CD14-positive monocyte (primary cell): Measurements from ENCODE around the gene CDCA4. TPM values are rescaled to one million over a fixed set of nuclear protein-coding genes. Genes with fewer than 3 reads are reported as not detected.

Experiments
- DNase-seq, 3 donors: peaks; one replicate each; pipeline ENCODE4 v3.0.0-alpha.2; 2011 to 2022
- H2AFZ ChIP-seq: 2 replicates; pipeline ENCODE4 v1.6.0; 2012; ENCODE audit warnings: mild to moderate bottlenecking, low read depth, low read length, inconsistent platforms; ENCODE audit not compliant: insufficient read depth, poor library complexity, severe bottlenecking
- H3K27ac ChIP-seq, 2 donors: 1 replicate in 1 of 2; 2 replicates in 1 of 2; pipeline ENCODE4 v1.5.1; 2012 to 2013; ENCODE audit warnings: low read length in 2 of 2, control low read depth in 1 of 2, inconsistent platforms in 1 of 2, low read depth in 1 of 2, mild to moderate bottlenecking in 1 of 2
- H3K27me3 ChIP-seq, 2 donors: one replicate each; pipeline versions ENCODE4 v1.6.0 to v1.6.1; 2011 to 2013; ENCODE audit warnings: low read length in 2 of 2; ENCODE audit not compliant: control insufficient read depth in 2 of 2, insufficient read depth in 2 of 2
- H3K36me3 ChIP-seq, 2 donors: replicated peaks in 1 of 2; 1 replicate in 1 of 2; 2 replicates in 1 of 2; pipeline versions ENCODE4 v1.5.1 to v1.6.1; 2012 to 2013; ENCODE audit warnings: low read length in 2 of 2, control low read depth in 1 of 2, inconsistent platforms in 1 of 2, mild to moderate bottlenecking in 1 of 2; ENCODE audit not compliant: insufficient read depth in 2 of 2, control insufficient read depth in 1 of 2
- H3K4me1 ChIP-seq, 2 donors: 1 replicate in 1 of 2; 2 replicates in 1 of 2; pipeline versions ENCODE4 v1.5.1 to v1.6.1; 2012 to 2013; ENCODE audit warnings: low read length in 2 of 2, control low read depth in 1 of 2, inconsistent platforms in 1 of 2, mild to moderate bottlenecking in 1 of 2, moderate library complexity in 1 of 2; ENCODE audit not compliant: insufficient read depth in 2 of 2, control insufficient read depth in 1 of 2
- H3K4me2 ChIP-seq: replicated peaks from 2 replicates; pipeline ENCODE3; 2012; ENCODE audit warnings: low read length, moderate library complexity, mild to moderate bottlenecking; ENCODE audit not compliant: poor library complexity, severe bottlenecking; ENCODE audit errors: extremely low read depth
- H3K4me3 ChIP-seq, 3 experiments: fragments of 200-600 bp in 1 of 3; sonication (generic) in 1 of 3; replicated peaks in 1 of 3; 1 replicate in 2 of 3; 2 replicates in 1 of 3; pipeline ENCODE4 v1.5.1; 2011 to 2013; ENCODE audit warnings: low read length in 3 of 3, mild to moderate bottlenecking in 3 of 3, control low read depth in 2 of 3, low read depth in 2 of 3, inconsistent platforms in 1 of 3, moderate library complexity in 1 of 3
- H3K79me2 ChIP-seq: 2 replicates; pipeline ENCODE4 v1.6.0; 2012; ENCODE audit warnings: mild to moderate bottlenecking, control low read depth, inconsistent platforms, low read length, moderate library complexity; ENCODE audit not compliant: insufficient read depth
- H3K9ac ChIP-seq: 2 replicates; pipeline ENCODE4 v1.6.0; 2017; ENCODE audit warnings: low read length, mild to moderate bottlenecking; ENCODE audit not compliant: insufficient read depth, poor library complexity, severe bottlenecking
- H3K9me3 ChIP-seq, 2 donors: replicated peaks in 1 of 2; 1 replicate in 1 of 2; 2 replicates in 1 of 2; pipeline versions ENCODE4 v1.5.1 to v1.6.1; 2012 to 2013; ENCODE audit warnings: low read length in 2 of 2, control low read depth in 1 of 2; ENCODE audit not compliant: control insufficient read depth in 1 of 2, insufficient read depth in 1 of 2
- H4K20me1 ChIP-seq: 2 replicates; pipeline ENCODE4 v1.6.0; 2012; ENCODE audit warnings: mild to moderate bottlenecking, low read length, control low read depth, moderate library complexity; ENCODE audit not compliant: insufficient read depth
- H3K27ac Mint-ChIP-seq, 7 donors: one replicate each; pipeline ENCODE4 v1.8.0; 2020; ENCODE audit warnings: mild to moderate bottlenecking in 7 of 7, mixed read lengths in 7 of 7, moderate library complexity in 6 of 7, inconsistent platforms in 2 of 7
- H3K27me3 Mint-ChIP-seq, 3 donors: one replicate each; pipeline ENCODE4 v1.8.0; 2021 to 2022; ENCODE audit warnings: low read depth in 3 of 3, mild to moderate bottlenecking in 3 of 3, mixed read lengths in 3 of 3, moderate library complexity in 3 of 3, inconsistent platforms in 1 of 3
- H3K36me3 Mint-ChIP-seq, 2 donors: one replicate each; pipeline ENCODE4 v1.8.0; 2020; ENCODE audit warnings: mixed read lengths in 2 of 2, inconsistent platforms in 1 of 2, mild to moderate bottlenecking in 1 of 2
- H3K4me1 Mint-ChIP-seq: one replicate; pipeline ENCODE4 v1.8.0; 2020; ENCODE audit warnings: mild to moderate bottlenecking, mixed read lengths
- H3K4me3 Mint-ChIP-seq, 2 donors: one replicate each; pipeline ENCODE4 v1.8.0; 2020; ENCODE audit warnings: mild to moderate bottlenecking in 2 of 2, mixed read lengths in 2 of 2, moderate library complexity in 1 of 2
- H3K9me3 Mint-ChIP-seq, 7 donors: one replicate each; pipeline ENCODE4 v1.8.0; 2020 to 2022; ENCODE audit warnings: mixed read lengths in 7 of 7, mild to moderate bottlenecking in 6 of 7, moderate library complexity in 6 of 7, inconsistent platforms in 2 of 7
- WGBS: methylation state at CpG from one replicate; pipeline ENCODE4 v1.1.5; 2013; ENCODE audit warnings: missing lambda C conversion rate; ENCODE audit not compliant: insufficient coverage; 5-methylcytosine and 5-hydroxymethylcytosine counted together
- intact Hi-C, 2 donors: fragments of 100-400 bp; cut with micrococcal nuclease; formaldehyde crosslinking; loops; one replicate each; pipeline versions ENCODE4 v1.15.0 to v1.15.1; 2023
- polyA plus RNA-seq, 3 donors: library from polyadenylated mRNA; depleted of rRNA in 1 of 3; unstranded in 2 of 3; stranded (reverse) in 1 of 3; fragments of 300-500 nt in 2 of 3; fragments of >200 nt in 1 of 3; fragmentation: Illumina TruSeq in 2 of 3; gene quantifications; 1 replicate in 2 of 3; 2 replicates in 1 of 3; pipeline ENCODE4 v1.2.3, GENCODE V29; 2012 to 2021
- TF ChIP-seq, protein P1 (sequence below): fragments of 200-600 bp; IDR thresholded peaks from one replicate; pipeline ENCODE4 v1.8.0; 2022; ENCODE audit warnings: antibody characterized with exemption, mild to moderate bottlenecking

The CDCA4 gene
- polyA plus RNA-seq, 3 donors = 8.6 to 12.0 (median 11.6) TPM

DNA sequence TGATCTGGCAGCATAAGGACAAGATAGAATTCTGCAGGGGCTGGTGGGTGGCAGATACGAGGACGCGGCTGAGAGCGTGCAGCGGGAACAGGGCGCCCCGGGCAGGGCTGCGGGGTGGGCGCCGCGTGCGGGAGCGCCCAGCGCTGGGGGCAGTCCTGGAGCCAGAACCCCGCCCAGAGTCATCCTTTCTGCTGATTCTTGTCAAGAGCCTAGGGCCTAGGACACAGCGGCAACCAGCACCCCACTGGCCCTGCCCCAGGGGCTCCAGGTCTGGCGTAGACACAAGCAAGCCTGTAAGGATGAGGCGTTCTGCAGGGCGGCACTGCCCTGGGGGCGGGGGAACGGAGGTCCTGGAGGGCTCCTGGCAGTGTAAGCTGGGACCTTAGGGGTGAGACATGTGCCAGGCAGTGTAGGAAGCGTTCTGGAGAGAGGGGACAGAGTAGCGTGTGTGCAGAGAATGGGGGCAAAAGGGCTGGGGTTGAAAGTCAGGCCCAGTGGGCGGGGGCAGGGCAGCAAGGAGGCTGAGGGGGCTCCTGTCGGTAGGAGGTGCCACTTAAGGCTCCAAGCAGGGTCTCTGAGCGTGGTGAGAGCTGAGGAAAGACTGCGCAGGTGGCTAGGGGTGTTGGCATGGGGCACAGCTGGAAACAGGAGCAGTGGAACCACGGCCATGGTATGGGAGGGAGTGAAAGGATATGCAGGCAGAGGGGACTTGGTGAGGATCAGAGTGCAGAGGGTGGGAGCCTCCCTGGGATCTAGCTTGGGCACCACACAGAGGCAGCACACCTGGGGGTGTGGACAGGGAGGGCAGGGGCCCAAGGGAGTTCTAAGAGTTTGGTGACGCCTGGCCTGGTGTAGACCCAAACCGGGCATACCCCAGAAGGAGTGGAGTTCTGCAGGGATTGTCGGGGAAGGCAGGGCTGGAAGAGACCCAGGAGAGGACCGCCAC is 41.9 kb downstream of the CDCA4 start:
- Histone ChIP-seq H3K9ac (no peak overlapping the region), H3K4me2 (peak overlapping the region; percentile 73), H3K4me3 (peak overlapping the region in 1 of 3 experiments; percentile 40), H3K27me3 (peaks cover 10 to 34% of the 10 kb centered on the region in 2 donors), H3K27ac (no peak overlapping the region), H3K36me3 (no peaks in the 10 kb centered on the region), H4K20me1 (no peaks in the 10 kb centered on the region), H2AFZ (no peak overlapping the region), H3K79me2 (no peaks in the 10 kb centered on the region), H3K9me3 (no peaks in the 10 kb centered on the region), H3K4me1 (peaks cover 5 to 24% of the 10 kb centered on the region in 2 donors)
- TF ChIP-seq, protein P1, sequence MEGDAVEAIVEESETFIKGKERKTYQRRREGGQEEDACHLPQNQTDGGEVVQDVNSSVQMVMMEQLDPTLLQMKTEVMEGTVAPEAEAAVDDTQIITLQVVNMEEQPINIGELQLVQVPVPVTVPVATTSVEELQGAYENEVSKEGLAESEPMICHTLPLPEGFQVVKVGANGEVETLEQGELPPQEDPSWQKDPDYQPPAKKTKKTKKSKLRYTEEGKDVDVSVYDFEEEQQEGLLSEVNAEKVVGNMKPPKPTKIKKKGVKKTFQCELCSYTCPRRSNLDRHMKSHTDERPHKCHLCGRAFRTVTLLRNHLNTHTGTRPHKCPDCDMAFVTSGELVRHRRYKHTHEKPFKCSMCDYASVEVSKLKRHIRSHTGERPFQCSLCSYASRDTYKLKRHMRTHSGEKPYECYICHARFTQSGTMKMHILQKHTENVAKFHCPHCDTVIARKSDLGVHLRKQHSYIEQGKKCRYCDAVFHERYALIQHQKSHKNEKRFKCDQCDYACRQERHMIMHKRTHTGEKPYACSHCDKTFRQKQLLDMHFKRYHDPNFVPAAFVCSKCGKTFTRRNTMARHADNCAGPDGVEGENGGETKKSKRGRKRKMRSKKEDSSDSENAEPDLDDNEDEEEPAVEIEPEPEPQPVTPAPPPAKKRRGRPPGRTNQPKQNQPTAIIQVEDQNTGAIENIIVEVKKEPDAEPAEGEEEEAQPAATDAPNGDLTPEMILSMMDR = no peak
- WGBS = 58% methylated on average over 26 of the region's 32 CpGs
- peaks cover 0 to 14% (median 3%) of the 10 kb centered on the region in 7 donors for H3K9me3 Mint-ChIP-seq
- H3K27me3 Mint-ChIP-seq = peaks cover 38 to 51% (median 42%) of the 10 kb centered on the region in 3 donors
- DNase-seq = peak in 1 of 3 donors; percentile 4
- intact Hi-C loops = loop anchor here in 1 of 2 donors (5.0 kb wide), 2 partner anchors 38 to 203 kb away; partner anchors contain the start of gene NUDT14
- H3K27ac Mint-ChIP-seq = peak overlapping the region in 2 of 7 donors; percentile 63 to 64
- H3K4me1 Mint-ChIP-seq = peaks cover 17% of the 10 kb centered on the region
- H3K4me3 Mint-ChIP-seq = peak overlapping the region; percentile 34 to 79
- peaks cover 2 to 3% of the 10 kb centered on the region in 2 donors for H3K36me3 Mint-ChIP-seq
